Measurements from ENCODE around the gene PRSS2.

The PRSS2 gene

DNA sequence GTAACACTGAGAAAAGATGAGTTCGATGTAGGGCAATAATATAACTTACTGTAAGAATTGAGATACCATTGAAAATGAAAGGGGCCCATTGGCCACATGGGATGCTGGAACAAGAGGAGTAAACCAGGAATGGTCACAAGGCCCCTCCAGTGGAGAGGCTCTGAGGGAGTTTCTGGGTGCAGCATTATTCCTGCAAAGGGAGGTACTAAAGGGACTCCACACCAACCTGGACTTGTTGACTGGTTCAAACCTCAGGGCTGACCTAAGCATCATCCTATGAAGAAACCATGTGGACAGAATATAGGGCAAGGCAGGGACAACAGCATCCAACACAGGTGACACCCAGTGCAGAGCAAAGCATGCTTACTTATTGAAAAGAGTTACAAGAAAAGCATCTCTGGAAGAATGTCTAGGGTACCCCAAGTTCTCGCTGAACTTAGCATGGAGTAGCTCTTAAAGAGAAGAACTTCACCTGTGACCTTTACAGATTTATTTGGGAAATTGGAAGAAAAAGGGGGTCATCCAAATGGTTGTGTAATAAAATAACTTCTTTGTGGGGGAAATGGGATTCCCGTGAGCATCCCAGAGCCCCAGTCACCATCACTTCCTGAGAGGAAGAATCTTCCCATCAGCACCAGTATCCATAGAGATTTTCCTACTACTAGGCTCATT is 34.7 kb downstream of the PRSS2 start:
- DNase-seq: no peak

DNA sequence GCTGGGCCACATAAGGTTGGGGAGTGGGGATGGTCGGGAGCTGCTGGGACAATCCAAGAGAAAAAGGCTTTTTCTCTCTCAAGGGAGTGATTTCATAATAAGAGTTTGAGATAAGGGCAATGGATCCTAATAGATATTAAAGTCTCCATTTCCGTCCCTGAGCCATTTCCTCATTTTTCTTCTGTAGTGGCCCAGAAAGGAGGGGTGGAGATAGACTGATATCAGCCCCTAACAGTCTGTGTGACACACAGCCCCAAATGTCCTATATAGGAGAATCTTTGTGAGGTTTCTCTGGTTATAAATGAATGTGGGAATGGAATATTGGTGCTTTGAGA is 35.2 kb downstream of the PRSS2 start:
- DNase-seq: no peak

DNA sequence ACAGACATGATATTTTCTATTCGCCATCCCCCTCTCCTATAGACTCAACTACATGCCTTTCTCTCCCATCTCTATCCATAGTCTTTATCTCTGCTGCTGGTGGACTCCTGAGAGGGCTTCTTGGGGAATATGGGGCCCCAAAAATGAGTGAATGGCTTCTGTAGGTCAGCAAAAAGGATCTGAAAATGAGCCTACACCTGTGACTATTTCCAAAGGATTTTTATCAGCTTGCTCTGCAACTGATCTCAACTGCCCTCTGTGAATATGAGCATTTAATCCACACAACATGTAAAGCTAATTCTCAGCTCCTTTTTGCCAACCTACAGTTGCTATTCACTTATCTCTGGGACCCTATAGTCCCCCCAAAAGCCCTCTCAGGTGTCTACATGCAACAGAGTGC is 36.2 kb downstream of the PRSS2 start:
- DNase-seq: no peak

DNA sequence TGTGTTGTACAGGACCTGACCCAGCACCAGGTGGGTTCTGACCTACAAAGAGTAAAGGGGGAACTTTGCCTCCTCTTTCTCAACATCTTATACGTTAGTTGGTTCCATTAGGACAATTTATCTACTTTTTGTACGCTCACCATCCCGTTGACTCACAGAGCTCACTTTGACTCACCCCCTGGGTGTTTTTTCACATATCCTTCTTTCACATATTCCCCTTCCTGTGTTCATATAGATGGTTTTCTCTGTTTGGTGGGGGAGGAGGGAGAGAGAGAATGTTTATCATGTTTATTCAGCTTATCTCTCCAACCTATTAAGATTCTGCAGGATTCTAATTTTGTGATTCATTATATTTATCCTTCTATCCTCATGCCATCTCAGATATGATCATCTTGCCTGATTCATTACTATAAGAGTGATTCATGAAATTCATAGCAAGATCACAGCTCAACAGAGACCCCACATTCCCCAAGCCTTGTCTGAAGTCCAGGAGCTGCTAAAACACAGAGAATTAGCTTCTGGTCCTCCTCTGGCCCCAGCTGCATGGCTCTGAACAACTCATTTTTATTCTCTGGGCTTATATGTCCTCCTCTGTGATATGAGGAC is 37.2 kb downstream of the PRSS2 start:
- no peak for DNase-seq

DNA sequence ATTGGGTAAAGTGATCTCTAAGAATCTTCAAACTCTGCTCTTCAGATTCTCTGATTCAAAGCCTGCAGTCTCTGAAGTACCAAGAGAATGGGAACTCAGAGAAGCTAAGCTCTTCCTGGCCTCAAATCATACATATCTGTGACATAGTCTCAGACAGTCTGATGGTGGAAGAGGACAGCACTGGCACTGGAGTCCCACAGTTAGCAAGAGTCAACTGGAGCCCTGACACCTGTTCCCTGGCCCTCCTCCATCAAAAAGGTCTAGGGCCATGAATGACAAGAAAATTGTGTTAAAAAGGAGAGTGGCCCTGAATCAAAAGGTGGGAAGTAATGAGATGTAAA is 37.7 kb downstream of the PRSS2 start:
- no peak for DNase-seq

DNA sequence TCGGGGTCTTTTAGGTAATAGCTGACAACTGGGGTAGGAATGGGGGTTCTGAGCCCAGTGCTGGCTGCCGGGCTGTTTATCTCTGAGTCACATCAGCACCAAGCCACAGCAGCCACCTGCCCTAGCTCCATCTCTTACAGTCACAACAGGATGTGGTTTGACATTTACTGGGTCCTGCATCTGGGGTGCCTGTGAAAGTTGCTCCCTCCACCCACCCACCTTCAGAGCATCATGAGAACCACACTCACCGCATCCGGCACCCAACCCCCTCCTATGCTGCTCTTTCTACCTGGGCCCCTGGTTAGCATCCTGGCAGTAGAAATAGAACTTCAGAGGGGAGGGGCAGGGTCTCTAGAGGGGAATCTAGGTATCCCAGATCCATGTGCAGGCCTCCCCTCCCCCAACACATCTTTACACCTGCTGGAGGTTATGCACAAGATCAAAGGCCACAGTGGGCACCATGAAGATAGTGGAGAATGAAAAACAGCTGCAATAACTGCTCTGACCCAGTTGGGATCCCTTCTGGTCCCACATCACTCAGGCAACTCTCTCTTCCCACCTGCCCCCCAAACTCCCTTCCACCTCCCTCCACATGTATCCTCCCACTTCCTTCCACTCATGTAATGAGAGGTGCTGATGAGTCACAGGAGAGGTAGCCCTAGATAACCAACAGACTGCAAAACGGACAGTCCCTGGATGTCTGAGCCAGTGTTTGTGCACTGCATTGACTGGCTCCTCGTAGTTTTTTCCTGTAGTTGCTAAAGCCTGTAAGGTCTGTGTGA is 38.2 kb downstream of the PRSS2 start:
- no peak for DNase-seq

DNA sequence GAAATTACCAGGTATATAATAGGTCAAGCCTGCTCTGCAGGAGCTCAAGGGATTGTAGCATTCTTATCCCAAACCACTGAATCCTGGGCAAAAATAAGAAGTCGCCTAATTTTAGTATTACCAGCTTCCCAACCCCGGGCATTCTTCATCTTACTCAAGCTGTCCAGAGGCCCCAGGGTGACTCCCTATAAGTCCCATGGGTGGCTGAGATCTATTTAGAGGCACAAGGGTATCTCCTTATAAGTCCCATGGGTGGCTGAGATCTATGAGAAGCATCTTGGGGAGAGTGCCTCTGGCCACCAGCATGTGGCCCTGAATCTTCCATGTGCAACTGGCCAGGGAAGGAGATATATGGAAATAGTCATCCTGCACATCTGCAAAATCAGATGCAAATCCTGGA is 38.9 kb downstream of the PRSS2 start:
- DNase-seq: no peak

DNA sequence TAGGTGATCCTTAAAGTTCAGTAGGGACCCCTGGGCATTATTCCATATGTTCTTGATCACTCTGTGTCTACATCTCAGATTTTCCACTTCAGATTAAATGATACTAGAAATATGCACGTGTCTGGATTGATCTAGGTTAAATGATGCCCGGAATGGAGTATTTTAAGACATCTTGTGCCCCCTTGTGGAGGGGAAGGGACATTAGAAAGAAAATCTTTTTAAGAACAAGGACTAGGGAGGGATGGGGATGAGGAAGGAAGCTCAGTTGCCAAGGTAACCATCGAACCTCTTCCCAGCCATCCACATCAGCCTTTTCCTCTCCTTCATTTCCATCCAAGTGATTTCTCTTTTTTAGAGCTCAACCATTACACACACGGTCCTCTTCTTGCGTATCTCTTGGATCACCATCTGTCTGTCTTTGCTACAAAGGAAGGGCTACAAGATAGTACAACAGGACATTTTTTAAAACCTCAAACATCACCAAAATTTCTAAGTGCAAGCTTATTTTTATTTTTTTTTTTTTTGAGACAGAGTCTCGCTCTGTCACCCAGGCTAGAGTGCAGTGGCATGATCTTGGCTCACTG is 40.5 kb downstream of the PRSS2 start:
- peak; percentile 19 for DNase-seq

DNA sequence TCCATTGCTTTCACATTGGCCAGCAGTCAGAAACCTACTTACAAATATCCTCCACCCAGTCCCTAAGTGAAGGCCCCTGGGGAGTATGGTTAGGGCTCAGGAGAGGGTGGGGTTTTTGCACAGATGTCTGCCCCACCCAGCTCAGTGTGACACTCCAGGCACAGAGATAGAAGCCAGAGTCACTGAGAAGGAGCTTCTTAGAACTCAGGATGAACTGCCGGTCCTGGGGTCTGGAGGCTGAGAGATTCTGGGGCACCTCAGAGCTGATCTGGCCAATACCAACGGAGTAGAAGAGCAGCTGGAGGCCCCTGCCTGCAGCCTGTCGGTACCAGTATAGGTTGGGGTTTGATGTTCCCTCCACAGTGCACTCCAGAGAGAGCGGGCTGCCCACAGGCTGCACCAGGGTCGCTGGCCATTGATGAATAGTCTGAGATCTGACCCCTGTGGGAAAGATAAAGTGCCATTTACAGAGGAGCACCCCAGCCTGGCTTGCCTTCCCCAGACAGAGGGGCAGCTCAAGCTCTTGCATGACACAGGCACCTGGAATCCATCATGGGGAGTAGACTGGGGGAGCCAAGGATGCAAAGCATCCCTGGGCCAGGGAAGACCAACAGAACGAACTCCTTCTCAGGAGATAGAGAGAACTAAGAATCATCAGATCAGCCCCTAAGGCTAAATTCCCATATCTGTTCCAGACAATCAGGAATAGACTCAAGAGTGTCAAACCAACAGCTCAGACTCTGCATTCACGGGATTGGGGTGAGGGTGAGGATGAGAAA is 41.9 kb downstream of the PRSS2 start:
- DNase-seq: no peak

DNA sequence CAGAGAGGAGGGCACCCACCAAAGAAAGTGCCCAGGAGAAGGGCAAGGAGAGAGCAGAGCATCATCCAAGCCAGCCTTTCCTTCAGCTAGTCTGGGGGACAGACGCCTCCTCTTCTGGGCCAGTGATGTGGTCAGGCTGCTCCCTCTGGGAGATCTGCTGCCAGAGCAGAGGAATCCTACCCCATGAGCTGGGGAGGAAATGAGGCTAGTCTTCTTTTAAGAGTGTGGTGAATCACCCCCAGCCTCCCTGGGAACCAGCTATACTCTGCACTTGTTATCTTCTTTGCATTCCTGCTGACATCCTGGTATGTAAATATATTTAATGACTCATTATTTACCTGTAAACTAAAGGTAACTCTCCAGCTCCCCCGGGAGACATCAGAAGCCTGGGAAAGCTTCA is 42.5 kb downstream of the PRSS2 start:
- no peak for DNase-seq

DNA sequence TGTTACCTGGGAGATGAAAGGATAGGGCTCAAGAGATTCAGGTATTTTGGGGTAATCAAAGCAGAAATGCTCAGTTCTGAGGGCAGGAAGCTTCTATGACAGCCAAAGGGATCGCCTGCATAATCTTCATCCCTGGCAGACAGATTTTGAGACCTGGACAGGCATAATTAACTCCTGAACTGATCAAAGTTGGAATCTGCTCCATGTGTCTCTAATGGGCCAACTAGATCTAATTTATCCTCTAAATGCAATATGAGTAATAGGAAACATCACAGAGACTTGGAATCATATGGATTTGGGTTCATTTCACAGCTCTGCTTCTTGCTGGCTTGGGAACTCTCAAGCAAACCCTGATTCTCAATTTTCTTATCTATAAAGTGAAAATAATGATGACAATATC is 42.9 kb downstream of the PRSS2 start:
- DNase-seq: no peak

DNA sequence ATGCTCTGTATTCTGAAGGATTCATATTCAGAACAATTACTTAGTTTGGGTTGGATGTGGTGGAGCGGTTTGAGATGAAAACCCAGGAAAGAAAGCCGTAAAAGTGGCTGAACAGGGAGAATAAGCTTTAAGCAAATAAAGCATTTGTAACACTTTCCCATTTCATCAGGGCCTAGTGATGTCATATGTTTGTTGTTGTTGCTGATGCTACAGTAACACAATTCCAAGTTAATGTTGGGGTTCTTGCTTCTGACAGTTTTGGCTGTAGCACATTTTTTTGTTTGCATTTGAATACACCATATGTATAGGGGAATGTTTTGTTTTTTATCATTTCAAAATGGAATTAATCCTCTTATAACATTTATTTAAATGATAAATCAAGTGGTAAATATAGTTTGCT is 43.7 kb downstream of the PRSS2 start:
- DNase-seq: no peak

DNA sequence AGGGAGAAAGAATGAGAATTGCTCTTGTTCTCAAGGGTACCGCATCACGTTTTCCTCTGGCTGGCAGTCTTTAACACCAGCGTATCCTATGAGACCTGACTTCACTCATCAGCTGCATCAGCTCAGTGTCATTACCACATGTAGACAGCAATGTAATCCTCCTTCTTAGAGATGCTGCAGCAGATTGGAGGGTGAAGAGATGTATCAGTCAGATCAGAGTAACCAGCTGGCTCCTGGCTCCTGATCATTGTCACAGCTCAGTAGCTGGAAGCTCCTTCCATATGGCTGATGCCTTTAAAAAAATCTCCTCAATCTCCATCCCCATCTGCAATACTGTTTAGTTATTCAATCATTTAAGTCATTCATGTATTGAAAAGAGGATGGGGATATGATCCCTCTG is 44.4 kb downstream of the PRSS2 start:
- peak; percentile 50 for DNase-seq

DNA sequence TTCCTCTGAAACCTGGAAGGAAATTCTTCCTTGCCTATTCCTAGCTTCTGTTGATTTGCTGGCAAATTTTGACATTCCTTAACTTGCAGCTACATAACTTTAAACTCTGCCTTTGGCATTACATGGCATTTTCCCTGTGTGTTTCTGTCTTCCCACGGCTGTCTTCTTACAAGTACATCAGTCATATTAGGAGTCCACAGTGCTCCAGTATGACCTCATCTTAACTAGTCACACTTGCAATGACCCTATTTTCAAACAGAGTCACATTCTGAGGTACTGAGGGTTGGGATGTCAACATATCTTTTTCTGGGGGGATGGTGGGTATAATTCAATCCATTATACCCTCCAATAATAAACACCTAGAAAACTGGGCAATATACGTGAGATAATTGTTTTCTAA is 46.7 kb downstream of the PRSS2 start:
- DNase-seq: no peak

DNA sequence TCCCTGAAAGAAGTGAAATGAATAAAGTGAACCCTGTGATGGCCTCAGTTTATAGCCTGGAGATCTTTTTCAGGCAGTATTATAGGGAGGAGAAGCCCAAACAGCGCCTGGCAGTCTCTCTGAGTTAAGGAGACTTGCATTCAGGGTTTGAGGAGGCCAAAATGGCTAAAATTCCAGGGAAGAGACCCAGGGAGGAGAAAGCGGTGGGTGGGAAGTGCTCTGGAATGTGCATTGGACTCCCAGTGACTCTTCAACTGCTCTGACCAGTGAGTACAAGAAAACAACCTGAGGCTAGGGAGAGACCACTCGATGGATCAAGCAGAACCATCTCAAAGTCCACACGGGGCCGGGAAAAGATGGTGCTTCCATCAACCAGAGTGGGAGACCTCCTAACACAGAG is 48.8 kb downstream of the PRSS2 start:
- DNase-seq: no peak

DNA sequence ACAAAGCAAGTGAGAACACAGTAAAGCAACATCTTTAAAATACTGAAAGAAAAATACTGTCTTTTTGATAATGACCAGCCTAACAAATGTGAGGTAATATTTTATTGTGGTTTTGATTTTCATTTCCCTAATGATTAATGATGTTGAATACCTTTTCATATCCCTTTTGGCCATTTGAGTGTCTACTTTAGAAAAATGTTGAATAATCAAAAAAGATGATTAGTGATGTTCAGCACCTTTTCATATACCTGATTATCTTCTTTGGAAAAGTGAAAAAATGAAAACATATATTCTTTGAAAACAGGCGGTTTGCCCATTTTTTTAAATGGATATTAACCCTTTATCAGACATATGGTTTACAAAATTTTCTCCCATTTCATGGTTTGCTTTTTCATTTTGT is 51.9 kb downstream of the PRSS2 start:
- no peak for DNase-seq

All from NCI-H2171 (cell line).